Nephron progenitor cell (in vitro differentiated cells): ENCODE data around the gene FAAH.

Source experiments
- DNase-seq: peaks from one replicate; pipeline ENCODE4 v3.0.0; 2021
- H3K27ac Mint-ChIP-seq: 2 replicates; pipeline ENCODE4 v1.8.0; 2021; ENCODE audit warnings: mild to moderate bottlenecking, moderate library complexity, mixed read lengths
- H3K27me3 Mint-ChIP-seq: 2 replicates; pipeline ENCODE4 v1.8.0; 2021; ENCODE audit warnings: mild to moderate bottlenecking, low read depth, mixed read lengths; ENCODE audit not compliant: poor library complexity
- H3K36me3 Mint-ChIP-seq: 2 replicates; pipeline ENCODE4 v1.8.0; 2021; ENCODE audit warnings: low read depth, mixed read lengths
- H3K4me1 Mint-ChIP-seq: 2 replicates; pipeline ENCODE4 v1.8.0; 2021; ENCODE audit warnings: mixed read lengths
- H3K4me3 Mint-ChIP-seq: 2 replicates; pipeline ENCODE4 v1.8.0; 2021; ENCODE audit warnings: mild to moderate bottlenecking, moderate library complexity, mixed read lengths
- H3K9me3 Mint-ChIP-seq: 2 replicates; pipeline ENCODE4 v1.8.0; 2021; ENCODE audit warnings: mild to moderate bottlenecking, moderate library complexity, mixed read lengths
- CTCF ChIP-seq: fragments of 200-600 bp; sonication (generic); IDR thresholded peaks from 2 replicates; pipeline ENCODE4 v1.5.0; 2021; ENCODE audit warnings: antibody characterized with exemption

Gene FAAH

GRCh38 chr1:46449223-46450159 is 55.4 kb downstream of the FAAH start:
- Mint-ChIP-seq H3K4me1 (peaks cover 25% of the 10 kb centered on the region), H3K27ac (no peak overlapping the region), H3K27me3 (peaks cover 100% of the 10 kb centered on the region), H3K4me3 (no peak overlapping the region), H3K36me3 (no peaks in the 10 kb centered on the region), H3K9me3 (no peaks in the 10 kb centered on the region)
- DNase-seq = no peak
- TF ChIP-seq CTCF = no peak

GRCh38 chr1:46450160-46450517 is 56.0 kb downstream of the FAAH start:
- no peak for TF ChIP-seq CTCF
- Mint-ChIP-seq H3K4me1 (peaks cover 27% of the 10 kb centered on the region), H3K4me3 (no peak overlapping the region), H3K27ac (no peak overlapping the region), H3K9me3 (no peaks in the 10 kb centered on the region), H3K36me3 (no peaks in the 10 kb centered on the region), H3K27me3 (peaks cover 100% of the 10 kb centered on the region)
- no peak for DNase-seq

GRCh38 chr1:46451948-46452930 is 58.1 kb downstream of the FAAH start:
- Mint-ChIP-seq H3K27ac (no peak overlapping the region), H3K4me1 (peaks cover 22% of the 10 kb centered on the region), H3K9me3 (no peaks in the 10 kb centered on the region), H3K27me3 (peaks cover 100% of the 10 kb centered on the region), H3K36me3 (no peaks in the 10 kb centered on the region), H3K4me3 (no peak overlapping the region)
- TF ChIP-seq CTCF = no peak
- no peak for DNase-seq

- DNase-seq = no peak
- Mint-ChIP-seq H3K4me3 (no peak overlapping the region), H3K9me3 (no peaks in the 10 kb centered on the region), H3K27me3 (peaks cover 100% of the 10 kb centered on the region), H3K36me3 (no peaks in the 10 kb centered on the region), H3K27ac (no peak overlapping the region), H3K4me1 (peaks cover 17% of the 10 kb centered on the region)
- no peak for TF ChIP-seq CTCF
Measured at GRCh38 chr1:46452931-46453325, 58.8 kb downstream of the FAAH start.

- H3K4me3 Mint-ChIP-seq = no peak overlapping the region
- no peaks in the 10 kb centered on the region for H3K36me3 Mint-ChIP-seq
- H3K27me3 Mint-ChIP-seq = peaks cover 100% of the 10 kb centered on the region
- H3K4me1 Mint-ChIP-seq = peaks cover 15% of the 10 kb centered on the region
- H3K9me3 Mint-ChIP-seq = no peaks in the 10 kb centered on the region
- no peak for TF ChIP-seq CTCF
- DNase-seq = no peak
- no peak overlapping the region for H3K27ac Mint-ChIP-seq
Measured at GRCh38 chr1:46453449-46453848, 59.3 kb downstream of the FAAH start.
